ENCODE data around the gene CCNY. TPM values are rescaled to one million over a fixed set of nuclear protein-coding genes. Genes with fewer than 3 reads are reported as not detected.
"Not testable (repeated sequence)": the region's sequence is repeated elsewhere in the genome, so short reads cannot be mapped to it uniquely, and the experiment has no call there.

Gene CCNY
- total RNA-seq = 44.8 TPM

GRCh38 chr10:35336084-35336831 lies at the start of gene CCNY:
Gene CCNY, plus strand, starts transcription at chr10:35336509. Its CDS starts 545 bp downstream, at chr10:35337054.
- peak; percentile 81 for ATAC-seq

GRCh38 chr10:35289198-35289597 lies 47.1 kb upstream of the CCNY start:
- no peak for ATAC-seq

GRCh38 chr10:35294506-35294905 lies 41.8 kb upstream of the CCNY start:
- no peak for ATAC-seq

GRCh38 chr10:35299016-35299415 lies 37.3 kb upstream of the CCNY start:
- ATAC-seq = no peak

GRCh38 chr10:35300063-35300699 lies 36.1 kb upstream of the CCNY start:
- peak; percentile 83 for ATAC-seq

GRCh38 chr10:35304649-35305048 lies 31.7 kb upstream of the CCNY start:
- ATAC-seq = no peak

GRCh38 chr10:35306852-35307251 lies 29.5 kb upstream of the CCNY start:
- ATAC-seq = peak; percentile 99

- peak; percentile 76 for ATAC-seq
Observed at GRCh38 chr10:35307297-35307696, 29.0 kb upstream of the CCNY start.

GRCh38 chr10:35308809-35309208 lies 27.5 kb upstream of the CCNY start:
- ATAC-seq = no peak

GRCh38 chr10:35314142-35314541 lies 22.2 kb upstream of the CCNY start:
- ATAC-seq = not testable (repeated sequence)

GRCh38 chr10:35315235-35315634 lies 21.1 kb upstream of the CCNY start:
- ATAC-seq = not testable (repeated sequence)

GRCh38 chr10:35316218-35316967 lies 19.9 kb upstream of the CCNY start:
- no peak for ATAC-seq

GRCh38 chr10:35318551-35318950 lies 17.8 kb upstream of the CCNY start:
- ATAC-seq = no peak

- ATAC-seq = no peak
Observed at GRCh38 chr10:35320341-35320740, 16.0 kb upstream of the CCNY start.

- ATAC-seq = no peak
Observed at GRCh38 chr10:35322636-35323035, 13.7 kb upstream of the CCNY start.

- ATAC-seq = no peak
Observed at GRCh38 chr10:35324196-35324595, 12.1 kb upstream of the CCNY start.

- ATAC-seq = no peak
Observed at GRCh38 chr10:35326466-35327235, 9.7 kb upstream of the CCNY start.

- no peak for ATAC-seq
Observed at GRCh38 chr10:35327790-35328403, 8.4 kb upstream of the CCNY start.

- no peak for ATAC-seq
Observed at GRCh38 chr10:35328404-35329037, 7.8 kb upstream of the CCNY start.

GRCh38 chr10:35329520-35329919 lies 6.8 kb upstream of the CCNY start:
- ATAC-seq = no peak

GRCh38 chr10:35331894-35332640 lies 4.2 kb upstream of the CCNY start:
- peak; percentile 82 for ATAC-seq

Data from esophagus mucosa (tissue), 1 donor.